ENCODE measurements around the gene CACNA1C. TPM values are rescaled to one million over a fixed set of nuclear protein-coding genes. Genes with fewer than 3 reads are reported as not detected.
"Not testable (repeated sequence)": the region's sequence is repeated elsewhere in the genome, so short reads cannot be mapped to it uniquely, and the experiment has no call there.

CACNA1C gene
- total RNA-seq, 5 donors from 2014 or later (not counting 1 experiment from before 2014, with no cell fraction given): 0.10 to 0.26 (median 0.16) TPM

DNA sequence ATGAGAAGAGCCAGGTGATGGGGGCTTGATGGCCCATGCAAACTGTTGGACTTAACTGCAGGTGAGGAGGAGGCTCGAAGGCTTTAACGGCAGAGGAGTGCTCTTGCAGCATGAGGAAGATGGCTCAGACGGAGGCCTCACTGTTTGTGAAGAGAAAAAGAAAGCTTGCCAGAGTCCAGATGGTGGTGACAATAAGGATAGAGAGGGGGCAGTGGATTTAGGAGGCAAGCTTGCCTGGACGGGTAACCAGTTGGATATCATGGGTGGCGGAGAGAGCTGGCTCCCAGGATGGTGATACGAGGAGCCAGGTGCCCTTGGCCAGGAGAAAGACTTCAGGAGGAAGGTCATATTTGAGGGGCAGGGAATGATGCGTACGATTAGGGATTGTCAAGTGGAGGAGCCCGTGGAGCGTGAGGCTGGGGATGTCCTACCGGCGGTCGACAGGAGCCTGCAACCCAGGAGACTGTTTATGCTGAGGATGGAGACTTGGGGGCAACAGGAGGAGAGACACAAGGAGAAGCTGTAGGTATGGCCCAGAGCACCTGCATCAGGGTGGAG is 71.8 kb downstream of the CACNA1C start:
- Mint-ChIP-seq H3K36me3 (no peaks in the 10 kb centered on the region), H3K4me1 (peaks cover 0 to 5% (median 0%) of the 10 kb centered on the region in 3 donors), H3K27me3 (peaks cover 3 to 6% of the 10 kb centered on the region in 2 donors), H3K9me3 (no peaks in the 10 kb centered on the region), H3K27ac (no peak overlapping the region), H3K4me3 (no peak overlapping the region)
- no peaks in the 10 kb centered on the region for H3K4me1 ChIP-seq (ENCODE audit: control insufficient read depth in 1 of 2, extremely low read depth in 1 of 2, insufficient read depth in 2 of 2, low read length in 2 of 2)
- no peaks in the 10 kb centered on the region for H3K36me3 ChIP-seq (ENCODE audit: control insufficient read depth in 2 of 2, extremely low read depth in 1 of 2, insufficient read depth in 1 of 2, low read length in 1 of 2)
- H3K27ac ChIP-seq (ENCODE audit: low read length): no peak overlapping the region
- DNase-seq (no peak), ATAC-seq (replicated peaks in 1 of 4) (no peak)
- H3K27me3 ChIP-seq (replicated peaks in 1 of 2; ENCODE audit: control insufficient read depth in 2 of 2, extremely low read depth in 1 of 2, insufficient read depth in 2 of 2, low read length in 1 of 2): no peaks in the 10 kb centered on the region
- 86% methylated on average over 13 of the region's 13 CpGs for WGBS (ENCODE audit: insufficient coverage)
- ChIA-PET POLR2A (no interaction called here), CTCF (no interaction called here)
- no peak overlapping the region for H3K4me3 ChIP-seq (ENCODE audit: control insufficient read depth in 1 of 2, extremely low read depth in 1 of 2, low read length in 1 of 2)
- H3K9me3 ChIP-seq: no peaks in the 10 kb centered on the region

DNA sequence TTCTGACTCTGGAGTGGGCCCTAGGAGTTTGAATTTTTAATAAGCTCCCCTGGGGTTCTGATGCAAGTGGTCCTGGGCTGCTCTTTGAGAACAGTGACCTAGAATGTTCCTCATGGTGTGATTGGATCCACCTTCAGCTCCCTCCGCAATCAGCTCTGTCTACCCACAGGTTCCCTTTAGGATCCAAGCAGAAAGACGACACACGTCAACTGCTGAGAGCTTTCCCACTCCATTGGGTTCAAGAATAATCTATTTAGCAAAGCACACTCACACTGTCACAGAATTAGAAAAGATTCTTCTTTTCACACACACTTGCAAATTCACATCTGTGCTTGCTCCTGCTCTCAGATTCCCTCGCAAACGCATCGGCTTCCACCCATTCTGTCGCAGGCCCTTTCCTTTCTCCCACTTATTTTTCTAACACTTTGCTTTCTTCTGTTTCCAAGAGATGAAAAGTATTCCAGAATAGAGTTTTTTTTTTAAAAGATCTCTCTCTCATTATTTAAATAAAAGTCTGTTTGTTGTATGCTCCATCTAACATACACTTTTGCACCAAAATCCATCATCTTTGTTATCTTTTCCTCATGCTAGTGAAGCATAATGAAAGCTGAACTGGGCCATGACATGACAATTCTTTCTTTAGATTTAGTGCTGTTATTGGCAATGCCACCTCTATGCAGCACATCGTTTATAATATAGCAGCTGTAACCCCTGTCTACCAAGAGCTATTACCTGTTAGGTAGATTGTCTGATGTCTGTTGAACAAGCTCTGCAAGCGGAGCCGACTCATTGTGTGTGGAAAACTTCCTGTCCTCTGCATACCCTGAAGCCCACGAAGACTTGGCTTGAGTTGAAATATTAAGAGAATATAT is 73.1 kb downstream of the CACNA1C start:
- no peak overlapping the region for H3K27ac ChIP-seq (ENCODE audit: low read length)
- no peak for ATAC-seq (replicated peaks in 1 of 4)
- CTCF ChIA-PET: no interaction called here
- peaks cover 0 to 5% (median 0%) of the 10 kb centered on the region in 3 donors for H3K4me1 Mint-ChIP-seq
- H3K36me3 Mint-ChIP-seq: no peaks in the 10 kb centered on the region
- H3K4me1 ChIP-seq (ENCODE audit: control insufficient read depth in 1 of 2, extremely low read depth in 1 of 2, insufficient read depth in 2 of 2, low read length in 2 of 2): no peaks in the 10 kb centered on the region
- H3K9me3 Mint-ChIP-seq: no peaks in the 10 kb centered on the region
- H3K36me3 ChIP-seq (ENCODE audit: control insufficient read depth in 2 of 2, extremely low read depth in 1 of 2, insufficient read depth in 1 of 2, low read length in 1 of 2): no peaks in the 10 kb centered on the region
- POLR2A ChIA-PET: interaction anchor here in 1 of 2 donors (0.6 kb wide), 1 partner anchor 25 kb away, joined by 5 read pairs; no protein-coding TSS in a partner anchor
- H3K27me3 Mint-ChIP-seq: peaks cover 3 to 6% of the 10 kb centered on the region in 2 donors
- H3K4me3 Mint-ChIP-seq: no peak overlapping the region
- no peak overlapping the region for H3K27ac Mint-ChIP-seq
- no peak for DNase-seq
- H3K9me3 ChIP-seq: no peaks in the 10 kb centered on the region
- no peaks in the 10 kb centered on the region for H3K27me3 ChIP-seq (replicated peaks in 1 of 2; ENCODE audit: control insufficient read depth in 2 of 2, extremely low read depth in 1 of 2, insufficient read depth in 2 of 2, low read length in 1 of 2)
- H3K4me3 ChIP-seq (ENCODE audit: control insufficient read depth in 1 of 2, extremely low read depth in 1 of 2, low read length in 1 of 2): no peak overlapping the region
- 79% methylated on average over 8 of the region's 11 CpGs for WGBS (ENCODE audit: insufficient coverage)

DNA sequence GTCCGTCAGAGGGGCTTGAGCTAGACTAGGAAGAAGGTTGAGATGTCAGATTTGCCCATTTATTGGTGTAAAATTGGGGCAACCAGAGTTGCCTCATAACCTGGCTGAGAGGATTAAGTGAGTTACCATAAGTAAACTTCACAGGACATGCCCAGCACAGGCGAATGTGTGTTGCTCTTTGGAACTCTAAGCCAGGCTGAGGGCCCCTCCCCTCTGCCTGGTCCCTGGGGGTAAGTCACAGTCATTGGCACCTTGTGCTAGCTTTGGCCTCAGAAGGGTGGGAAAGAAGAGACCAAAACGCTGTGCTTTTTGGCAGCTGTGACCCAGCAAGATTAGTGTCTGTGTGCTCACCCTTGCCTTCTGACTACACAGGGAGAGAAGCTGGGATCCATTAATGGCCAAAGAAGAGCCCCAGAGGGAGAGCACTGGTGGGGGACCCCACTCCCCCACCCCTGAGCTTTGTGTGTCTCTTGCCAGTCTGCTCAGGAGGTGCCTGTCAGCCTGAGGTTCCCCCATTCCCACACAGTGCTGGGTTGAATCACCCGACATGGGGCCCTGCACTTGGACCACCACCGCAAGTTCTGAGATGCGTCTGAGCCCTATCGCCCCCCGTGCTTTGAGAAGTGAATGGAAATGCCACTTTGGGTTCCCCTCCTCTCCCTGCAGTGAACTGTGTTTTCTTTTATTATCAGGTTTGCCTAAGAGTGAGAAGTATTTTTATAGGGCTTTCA is 74.1 kb downstream of the CACNA1C start:
- no peak overlapping the region for H3K4me3 ChIP-seq (ENCODE audit: control insufficient read depth in 1 of 2, extremely low read depth in 1 of 2, low read length in 1 of 2)
- peaks cover 0 to 6% of the 10 kb centered on the region in 2 donors for H3K27me3 Mint-ChIP-seq
- H3K4me1 Mint-ChIP-seq: peaks cover 0 to 5% (median 0%) of the 10 kb centered on the region in 3 donors
- H3K4me3 Mint-ChIP-seq: no peak overlapping the region
- no peaks in the 10 kb centered on the region for H3K36me3 Mint-ChIP-seq
- WGBS (ENCODE audit: insufficient coverage): 92% methylated on average over 6 of the region's 8 CpGs
- H3K36me3 ChIP-seq (ENCODE audit: control insufficient read depth in 2 of 2, extremely low read depth in 1 of 2, insufficient read depth in 1 of 2, low read length in 1 of 2): no peaks in the 10 kb centered on the region
- no peak overlapping the region for H3K27ac ChIP-seq (ENCODE audit: low read length)
- no peaks in the 10 kb centered on the region for H3K4me1 ChIP-seq (ENCODE audit: control insufficient read depth in 1 of 2, extremely low read depth in 1 of 2, insufficient read depth in 2 of 2, low read length in 2 of 2)
- H3K27me3 ChIP-seq (replicated peaks in 1 of 2; ENCODE audit: control insufficient read depth in 2 of 2, extremely low read depth in 1 of 2, insufficient read depth in 2 of 2, low read length in 1 of 2): no peaks in the 10 kb centered on the region
- POLR2A ChIA-PET: no interaction called here
- no peak for ATAC-seq (replicated peaks in 1 of 4)
- H3K9me3 Mint-ChIP-seq: no peaks in the 10 kb centered on the region
- CTCF ChIA-PET: interaction anchor here in 1 of 2 donors (0.6 kb wide), 1 partner anchor 585 kb away, joined by 3 read pairs; no protein-coding TSS in a partner anchor
- no peak overlapping the region for H3K27ac Mint-ChIP-seq
- no peaks in the 10 kb centered on the region for H3K9me3 ChIP-seq
- DNase-seq: no peak

DNA sequence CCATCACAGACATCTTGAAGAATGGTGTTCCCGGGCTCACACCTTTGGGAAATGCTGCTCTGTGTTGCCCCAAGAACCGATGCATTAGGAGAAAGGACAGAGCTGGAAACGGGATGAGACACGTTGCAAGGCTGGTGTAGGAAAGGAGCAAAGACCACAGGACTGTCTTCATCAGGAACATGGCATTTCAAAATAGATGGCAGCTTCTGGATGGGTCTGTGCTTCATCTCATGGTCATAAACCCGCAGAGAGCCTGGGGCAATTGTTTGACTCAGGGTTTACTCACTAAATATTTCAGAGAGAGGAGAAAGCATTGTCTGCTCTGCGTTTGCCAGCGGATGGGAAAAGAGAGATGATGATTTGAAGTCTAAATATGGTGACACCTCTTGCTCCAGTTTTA is 76.3 kb downstream of the CACNA1C start:
- no peak for DNase-seq
- no peak overlapping the region for H3K4me3 ChIP-seq (ENCODE audit: control insufficient read depth in 1 of 2, extremely low read depth in 1 of 2, low read length in 1 of 2)
- no peaks in the 10 kb centered on the region for H3K4me1 ChIP-seq (ENCODE audit: control insufficient read depth in 1 of 2, extremely low read depth in 1 of 2, insufficient read depth in 2 of 2, low read length in 2 of 2)
- no peak overlapping the region for H3K4me3 Mint-ChIP-seq
- no peaks in the 10 kb centered on the region for H3K36me3 Mint-ChIP-seq
- 83% methylated on average over 4 of the region's 7 CpGs for WGBS (ENCODE audit: insufficient coverage)
- no peaks in the 10 kb centered on the region for H3K27me3 ChIP-seq (replicated peaks in 1 of 2; ENCODE audit: control insufficient read depth in 2 of 2, extremely low read depth in 1 of 2, insufficient read depth in 2 of 2, low read length in 1 of 2)
- no peaks in the 10 kb centered on the region for H3K36me3 ChIP-seq (ENCODE audit: control insufficient read depth in 2 of 2, extremely low read depth in 1 of 2, insufficient read depth in 1 of 2, low read length in 1 of 2)
- ChIA-PET POLR2A (no interaction called here), CTCF (no interaction called here)
- no peak overlapping the region for H3K27ac Mint-ChIP-seq
- peaks cover 0 to 5% (median 0%) of the 10 kb centered on the region in 3 donors for H3K4me1 Mint-ChIP-seq
- H3K27ac ChIP-seq (ENCODE audit: low read length): no peak overlapping the region
- no peak for ATAC-seq (replicated peaks in 1 of 4)
- peaks cover 0 to 6% of the 10 kb centered on the region in 2 donors for H3K27me3 Mint-ChIP-seq
- no peaks in the 10 kb centered on the region for H3K9me3 Mint-ChIP-seq
- H3K9me3 ChIP-seq: no peaks in the 10 kb centered on the region

DNA sequence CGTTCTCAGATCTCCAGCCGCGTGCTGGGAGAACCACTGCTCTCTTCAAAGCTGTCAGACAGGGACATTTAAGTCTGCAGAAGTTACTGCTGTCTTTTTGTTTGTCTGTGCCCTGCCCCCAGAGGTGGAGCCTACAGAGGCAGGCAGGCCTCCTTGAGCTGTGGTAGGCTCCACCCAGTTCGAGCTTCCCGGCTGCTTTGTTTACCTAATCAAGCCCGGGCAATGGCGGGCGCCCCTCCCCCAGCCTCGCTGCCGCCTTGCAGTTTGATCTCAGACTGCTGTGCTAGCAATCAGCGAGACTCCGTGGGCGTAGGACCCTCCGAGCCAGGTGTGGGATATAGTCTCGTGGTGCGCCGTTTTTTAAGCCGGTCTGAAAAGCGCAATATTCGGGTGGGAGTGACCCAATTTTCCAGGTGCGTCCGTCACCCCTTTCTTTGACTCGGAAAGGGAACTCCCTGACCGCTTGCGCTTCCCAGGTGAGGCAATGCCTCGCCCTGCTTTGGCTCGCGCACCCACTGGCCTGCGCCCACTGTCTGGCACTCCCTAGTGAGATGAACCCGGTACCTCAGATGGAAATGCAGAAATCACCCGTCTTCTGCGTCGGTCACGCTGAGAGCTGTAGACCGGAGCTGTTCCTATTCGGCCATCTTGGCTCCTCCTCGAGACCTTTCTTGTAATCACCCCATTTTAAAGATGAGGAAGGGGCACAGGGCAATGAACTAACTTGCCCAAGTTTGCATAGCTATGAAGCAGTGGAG is 83.1 kb downstream of the CACNA1C start:
- 95% methylated on average over 6 of the region's 37 CpGs for WGBS (ENCODE audit: insufficient coverage)
- CTCF ChIA-PET, POLR2A ChIA-PET: not testable (repeated sequence)

DNA sequence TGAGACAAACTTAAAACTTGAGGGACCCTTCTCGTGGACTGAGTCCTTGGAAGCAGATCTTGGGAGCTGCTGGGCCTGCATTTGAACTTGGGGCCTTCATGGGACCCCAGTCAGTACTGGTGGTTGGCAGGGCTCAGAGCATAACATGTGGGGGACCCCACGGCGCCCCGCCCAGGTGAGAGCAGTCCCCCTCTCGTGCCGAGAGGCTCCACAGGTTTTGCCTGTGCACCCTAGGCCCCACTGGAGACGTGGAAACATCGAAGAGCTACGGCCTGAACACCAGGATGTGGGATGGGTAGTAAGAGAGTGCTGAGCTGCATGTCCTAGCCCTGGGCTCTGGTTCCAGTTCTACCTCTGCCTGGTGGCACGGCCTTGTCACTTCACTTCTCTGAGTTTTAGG is 84.1 kb downstream of the CACNA1C start:
- Histone ChIP-seq H3K27me3 (replicated peaks in 1 of 2; ENCODE audit: control insufficient read depth in 2 of 2, extremely low read depth in 1 of 2, insufficient read depth in 2 of 2, low read length in 1 of 2) (peaks cover 0 to 22% of the 10 kb centered on the region in 2 experiments), H3K27ac (ENCODE audit: low read length) (no peak overlapping the region), H3K36me3 (ENCODE audit: control insufficient read depth in 2 of 2, extremely low read depth in 1 of 2, insufficient read depth in 1 of 2, low read length in 1 of 2) (no peaks in the 10 kb centered on the region), H3K4me3 (ENCODE audit: control insufficient read depth in 1 of 2, extremely low read depth in 1 of 2, low read length in 1 of 2) (no peak overlapping the region), H3K4me1 (ENCODE audit: control insufficient read depth in 1 of 2, extremely low read depth in 1 of 2, insufficient read depth in 2 of 2, low read length in 2 of 2) (no peaks in the 10 kb centered on the region), H3K9me3 (no peaks in the 10 kb centered on the region)
- Mint-ChIP-seq H3K9me3 (no peaks in the 10 kb centered on the region), H3K4me1 (no peaks in the 10 kb centered on the region), H3K27ac (no peak overlapping the region), H3K27me3 (peaks cover 15 to 18% of the 10 kb centered on the region in 2 donors), H3K4me3 (no peak overlapping the region), H3K36me3 (no peaks in the 10 kb centered on the region)
- DNase-seq (no peak), ATAC-seq (replicated peaks in 1 of 4) (no peak)
- POLR2A ChIA-PET: interaction anchor here in 1 of 2 donors (0.5 kb wide), 1 partner anchor 257 kb away, joined by 4 read pairs; no protein-coding TSS in a partner anchor
- 82% methylated on average over 6 of the region's 10 CpGs for WGBS (ENCODE audit: insufficient coverage)
- CTCF ChIA-PET: no interaction called here

More for the DNA sequence above, 83.1 kb downstream of the CACNA1C start:
- H3K36me3 Mint-ChIP-seq; DNase-seq; H3K27ac ChIP-seq (ENCODE audit: low read length); H3K36me3 ChIP-seq (ENCODE audit: control insufficient read depth in 2 of 2, extremely low read depth in 1 of 2, insufficient read depth in 1 of 2, low read length in 1 of 2); H3K27ac Mint-ChIP-seq; ATAC-seq (replicated peaks in 1 of 4); H3K4me3 ChIP-seq (ENCODE audit: control insufficient read depth in 1 of 2, extremely low read depth in 1 of 2, low read length in 1 of 2); H3K4me1 ChIP-seq (ENCODE audit: control insufficient read depth in 1 of 2, extremely low read depth in 1 of 2, insufficient read depth in 2 of 2, low read length in 2 of 2); H3K4me1 Mint-ChIP-seq; H3K9me3 Mint-ChIP-seq; H3K9me3 ChIP-seq: not testable (repeated sequence)
- Mint-ChIP-seq H3K4me3 (peak overlapping the region in 1 of 3 donors; percentile 13), H3K27me3 (peaks cover 15 to 16% of the 10 kb centered on the region in 2 donors)
- peaks cover 0 to 22% of the 10 kb centered on the region in 2 experiments for H3K27me3 ChIP-seq (replicated peaks in 1 of 2; ENCODE audit: control insufficient read depth in 2 of 2, extremely low read depth in 1 of 2, insufficient read depth in 2 of 2, low read length in 1 of 2)

All from T-cell (primary cell).